HG03469 (cell line): ENCODE data around the gene HLA-DRA.

Experiments
- ATAC-seq: cut with Tn5 transposase; IDR thresholded peaks from one replicate; pipeline ENCODE4 v1.9.1; 2021; ENCODE audit warnings: mild to moderate bottlenecking, moderate library complexity, moderate number of reproducible peaks; ENCODE audit not compliant: unreplicated experiment

The HLA-DRA gene

GRCh38 chr6:32439602-32440214 is at the start of gene HLA-DRA:
Gene HLA-DRA (plus strand): TSS chr6:32439887. CDS start chr6:32439951, 64 bp downstream.
- peak; percentile 64 for ATAC-seq

DNA sequence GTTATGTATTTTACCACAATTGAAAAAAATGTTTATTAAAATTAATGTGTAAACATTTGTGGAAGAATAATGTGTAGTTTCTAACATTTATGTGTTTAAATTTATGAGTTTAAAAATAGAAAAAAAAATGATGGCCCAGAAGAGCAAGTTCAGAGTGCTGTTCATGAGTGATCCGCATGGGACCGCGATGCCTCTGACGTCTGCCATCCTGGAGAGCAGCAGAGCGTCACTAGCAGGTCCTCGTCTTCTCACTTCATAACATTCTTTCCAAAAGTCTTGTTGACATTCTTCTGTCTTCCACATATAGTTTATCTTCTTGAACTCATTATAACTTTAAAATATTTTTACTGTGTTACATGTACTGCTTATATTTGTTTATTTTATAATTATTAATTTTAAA is 48.2 kb upstream of the HLA-DRA start:
- ATAC-seq = no peak

DNA sequence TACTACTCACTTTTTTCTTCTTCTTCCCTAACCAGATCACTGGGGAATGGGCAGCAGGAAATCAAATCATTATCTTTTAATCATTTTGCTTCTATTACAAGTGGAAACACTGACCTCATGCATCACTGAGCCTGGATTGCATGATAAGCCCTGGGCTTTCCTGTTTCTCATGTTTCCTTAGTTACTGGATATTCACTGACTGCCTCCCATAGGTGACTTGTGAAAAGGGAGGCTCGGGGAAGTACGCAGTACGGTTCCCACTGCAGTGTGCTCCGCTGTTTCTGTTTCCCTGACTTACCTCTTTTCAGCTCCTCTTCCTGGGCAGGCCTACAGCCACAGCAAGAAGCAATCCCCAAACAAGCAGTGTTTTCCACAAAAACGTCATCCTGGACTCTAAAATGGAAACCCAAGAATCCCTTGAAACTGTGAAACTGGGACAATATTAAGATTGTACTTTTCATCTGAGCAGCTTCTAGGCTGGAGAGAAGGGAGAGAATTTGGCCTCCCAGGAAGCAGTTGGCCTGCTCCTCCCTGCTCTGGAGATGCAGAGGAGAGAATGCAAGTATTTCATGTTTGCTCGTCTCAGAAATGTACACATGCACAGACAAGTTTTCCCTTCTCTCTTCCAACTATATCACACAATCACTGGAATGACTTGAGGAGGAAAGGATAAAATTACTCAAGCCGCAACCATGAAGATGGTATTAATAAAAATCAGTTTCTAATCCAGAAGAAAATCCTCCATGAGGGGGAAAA is 45.8 kb upstream of the HLA-DRA start:
- no peak for ATAC-seq

GRCh38 chr6:32396028-32396427 is 43.7 kb upstream of the HLA-DRA start:
- ATAC-seq = no peak

GRCh38 chr6:32397252-32397920 is 42.3 kb upstream of the HLA-DRA start:
- ATAC-seq = no peak

DNA sequence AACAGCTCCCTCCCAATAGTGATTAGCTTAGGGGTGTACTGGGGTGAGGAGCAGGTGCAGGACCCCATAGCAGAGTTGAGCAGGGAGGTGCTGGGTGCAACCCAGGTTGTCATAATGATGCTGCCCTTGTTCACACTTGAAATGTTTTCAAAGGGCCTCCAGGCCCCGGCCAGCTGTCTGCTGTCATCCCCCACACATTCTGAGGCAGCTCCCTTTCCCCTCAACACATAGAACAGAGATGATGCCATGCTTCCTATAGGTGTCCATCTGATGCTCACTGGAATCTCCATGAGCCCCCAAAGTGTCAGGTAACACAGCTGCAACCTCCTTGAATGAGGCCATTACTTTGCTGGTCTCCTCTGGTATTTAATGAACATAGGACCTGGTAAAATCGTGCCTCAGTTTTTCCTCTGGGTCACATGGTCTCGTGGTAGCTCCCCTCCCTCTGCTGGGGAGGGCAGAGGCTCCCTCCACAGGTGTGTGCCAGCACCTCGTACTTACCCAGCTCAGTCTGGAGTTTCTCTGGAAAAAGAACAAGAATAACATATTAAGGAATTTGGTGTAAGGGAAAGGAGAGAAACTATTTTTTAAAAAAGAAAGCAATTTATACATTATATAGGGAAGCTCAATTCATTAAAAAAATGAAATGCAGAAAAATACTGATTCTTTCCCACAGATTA is 38.3 kb upstream of the HLA-DRA start:
- no peak for ATAC-seq

DNA sequence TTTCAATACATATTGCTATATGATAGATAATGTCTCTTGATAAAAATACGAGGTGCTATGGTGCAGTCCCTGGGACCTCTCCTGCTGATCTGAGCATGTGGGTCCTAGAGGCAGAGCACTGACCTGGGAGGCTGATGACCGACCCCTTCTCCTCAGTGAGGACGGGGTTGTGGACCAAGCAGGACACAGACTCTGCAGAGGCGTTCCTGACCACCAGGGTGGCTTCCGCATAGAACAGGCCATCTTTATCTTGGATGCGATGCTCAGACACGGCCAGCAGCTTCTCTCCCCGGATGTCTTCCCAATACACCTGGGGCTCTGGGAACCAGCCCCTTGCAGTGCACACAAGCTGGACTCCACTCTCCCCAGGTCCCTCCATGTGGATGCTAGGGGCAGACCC is 36.9 kb upstream of the HLA-DRA start:
- ATAC-seq = no peak

DNA sequence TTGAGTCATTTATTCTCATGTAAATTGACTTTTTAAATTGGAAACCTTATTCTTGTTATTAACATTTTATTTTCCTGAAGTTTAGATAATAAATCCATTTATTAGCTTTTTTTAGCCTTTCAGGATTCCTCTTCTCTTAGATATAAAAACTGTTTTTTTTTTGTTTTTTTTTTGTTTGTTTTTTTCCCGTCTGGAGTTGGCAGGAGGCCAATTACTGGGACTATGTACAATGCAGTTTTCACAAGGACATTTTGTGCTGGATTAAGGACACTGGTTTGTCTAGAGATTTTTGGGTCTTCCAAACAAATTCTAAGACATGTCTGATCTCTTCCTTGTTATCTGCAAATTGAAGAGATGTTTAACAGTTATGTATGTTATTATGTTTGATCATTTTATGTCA is 34.0 kb upstream of the HLA-DRA start:
- no peak for ATAC-seq

- no peak for ATAC-seq
Observed at GRCh38 chr6:32406197-32406596, 33.5 kb upstream of the HLA-DRA start.

GRCh38 chr6:32406857-32407256 is 32.8 kb upstream of the HLA-DRA start, which contains the start of gene BTNL2:
Gene BTNL2 (minus strand): TSS chr6:32407181. CDS start chr6:32407123, 58 bp downstream.
- no peak for ATAC-seq

GRCh38 chr6:32410906-32411305 is 28.8 kb upstream of the HLA-DRA start:
- ATAC-seq = no peak

GRCh38 chr6:32411566-32412327 is 27.9 kb upstream of the HLA-DRA start:
- ATAC-seq = no peak

DNA sequence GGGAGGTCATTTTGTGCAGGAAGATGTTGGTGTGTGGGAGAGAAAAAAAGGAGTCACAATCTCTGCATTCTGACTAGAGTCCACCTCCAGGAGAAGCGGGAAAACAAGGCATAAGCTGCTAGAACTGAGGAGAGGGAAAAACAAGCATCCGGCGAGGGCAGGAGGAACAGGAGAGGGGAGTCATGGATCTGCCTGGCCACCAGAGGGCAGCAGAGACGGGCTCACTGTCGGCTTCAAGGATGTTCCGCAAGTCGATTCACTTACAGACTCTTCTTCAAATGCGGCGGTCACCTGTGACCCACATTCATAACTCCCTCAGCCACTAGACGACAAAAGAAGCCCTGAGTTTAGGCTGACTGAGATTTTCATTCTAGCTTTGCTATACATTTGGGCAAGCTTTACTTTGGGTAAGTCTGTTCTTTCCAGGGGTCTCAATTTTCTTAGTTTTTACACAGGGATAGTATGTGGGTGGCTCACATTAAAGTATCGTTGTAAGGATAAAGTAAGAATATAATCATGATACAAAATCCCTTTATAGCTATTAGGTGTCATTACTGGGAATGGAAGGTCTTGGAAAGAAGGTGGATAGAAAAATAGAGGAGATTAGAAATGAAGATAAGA is 26.1 kb upstream of the HLA-DRA start:
- peak; percentile 56 for ATAC-seq

DNA sequence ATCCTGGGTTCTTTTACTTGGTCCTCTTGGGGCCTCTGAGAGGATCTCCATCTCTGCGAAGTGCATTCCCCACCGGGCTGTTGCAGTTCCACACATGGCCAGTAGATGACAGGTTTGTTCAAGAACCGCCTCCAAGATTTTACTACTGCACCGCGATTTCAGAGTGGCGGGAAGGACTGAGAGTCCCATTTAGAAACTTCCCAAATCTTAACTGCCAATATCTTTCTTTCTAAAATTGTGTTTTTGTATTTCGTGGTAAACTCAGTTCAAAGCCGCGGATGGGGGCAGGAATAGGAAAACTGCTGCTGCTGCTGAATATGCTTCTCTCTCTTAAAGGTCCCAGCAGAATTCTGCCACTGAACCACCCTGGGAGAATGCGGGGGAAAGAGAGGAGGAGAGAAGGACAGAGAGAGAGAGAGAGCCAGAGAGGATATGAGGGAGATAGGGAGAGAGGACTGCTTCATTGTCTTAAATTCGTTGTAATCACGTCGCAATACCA is 24.1 kb upstream of the HLA-DRA start:
- ATAC-seq = no peak

DNA sequence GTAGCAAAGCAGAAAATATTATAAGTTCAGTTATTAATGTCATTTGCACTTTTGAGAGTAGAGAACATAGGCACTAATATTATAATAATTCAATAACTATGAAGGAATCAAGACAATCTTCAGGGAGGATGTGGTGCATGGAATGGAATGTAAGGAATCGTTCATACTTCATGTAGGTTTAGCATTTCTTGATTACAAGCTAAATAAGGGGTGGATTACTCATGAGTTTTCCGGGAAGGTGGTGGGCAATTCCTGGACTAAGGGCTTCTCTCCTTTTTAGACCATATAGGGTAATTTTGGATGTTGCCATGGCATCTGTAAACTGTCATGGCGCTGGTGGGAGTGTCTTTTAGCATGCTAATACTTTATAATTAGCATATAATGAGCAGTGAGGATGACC is 23.7 kb upstream of the HLA-DRA start:
- ATAC-seq = no peak

GRCh38 chr6:32424589-32425300 is 14.9 kb upstream of the HLA-DRA start:
- no peak for ATAC-seq

- no peak for ATAC-seq
Observed at GRCh38 chr6:32426338-32426737, 13.3 kb upstream of the HLA-DRA start.

GRCh38 chr6:32427218-32427617 is 12.5 kb upstream of the HLA-DRA start:
- ATAC-seq = no peak

- ATAC-seq = no peak
Observed at GRCh38 chr6:32427934-32428474, 11.7 kb upstream of the HLA-DRA start.
